DMS153 treated with DMSO at 0.1 percent for 48 hours (cell line): ENCODE results near the gene TAAR5.
"Not testable (repeated sequence)": the region's sequence is repeated elsewhere in the genome, so short reads cannot be mapped to it uniquely, and the experiment has no call there.

Source experiments
- DNase-seq: peaks from one replicate; lab custom pipeline; 2025; ENCODE audit not compliant: unreplicated experiment; lab: John Stamatoyannopoulos, UW

Gene TAAR5

GRCh38 chr6:132589454-132589853, at the start of gene TAAR5:
TSS of gene TAAR5 (minus strand) at chr6:132589741. CDS start at chr6:132589686, 55 bp downstream.
- no peak for DNase-seq

- not testable (repeated sequence) for DNase-seq
Measured at GRCh38 chr6:132637135-132637534, 47.6 kb upstream of the TAAR5 start.

GRCh38 chr6:132635906-132636305, 46.4 kb upstream of the TAAR5 start:
- DNase-seq, result not testable (repeated sequence)

GRCh38 chr6:132635288-132635687, 45.7 kb upstream of the TAAR5 start:
- DNase-seq, result not testable (repeated sequence)

- DNase-seq, result no peak
Measured at GRCh38 chr6:132634796-132635195, 45.3 kb upstream of the TAAR5 start.

- no peak for DNase-seq
Measured at GRCh38 chr6:132633362-132633761, 43.8 kb upstream of the TAAR5 start.

GRCh38 chr6:132624175-132624574, 34.6 kb upstream of the TAAR5 start, which contains the start of gene TAAR2:
TSS of gene TAAR2 (minus strand) at chr6:132624275. CDS start at chr6:132624275, 0 bp downstream.
- DNase-seq, result no peak

GRCh38 chr6:132623106-132623845, 33.7 kb upstream of the TAAR5 start:
- no peak for DNase-seq

GRCh38 chr6:132616677-132617076, 27.1 kb upstream of the TAAR5 start:
- DNase-seq, result no peak

- no peak for DNase-seq
Measured at GRCh38 chr6:132614554-132614953, 25.0 kb upstream of the TAAR5 start.

GRCh38 chr6:132612449-132613108, 23.0 kb upstream of the TAAR5 start:
- DNase-seq, result no peak

- DNase-seq, result no peak
Measured at GRCh38 chr6:132611616-132612015, 22.1 kb upstream of the TAAR5 start.

- DNase-seq, result no peak
Measured at GRCh38 chr6:132607544-132608233, 18.1 kb upstream of the TAAR5 start.

- no peak for DNase-seq
Measured at GRCh38 chr6:132604635-132605152, 15.2 kb upstream of the TAAR5 start.

- not testable (repeated sequence) for DNase-seq
Measured at GRCh38 chr6:132600900-132601299, 11.4 kb upstream of the TAAR5 start.

GRCh38 chr6:132598473-132598872, 8.9 kb upstream of the TAAR5 start:
- peak; percentile 9 for DNase-seq

GRCh38 chr6:132596201-132596600, 6.7 kb upstream of the TAAR5 start:
- DNase-seq, result no peak

GRCh38 chr6:132592855-132593254, 3.3 kb upstream of the TAAR5 start:
- DNase-seq, result no peak

GRCh38 chr6:132590362-132590761, 821 bp upstream of the TAAR5 start:
- DNase-seq, result no peak

GRCh38 chr6:132587424-132587823, 2.1 kb downstream of the TAAR5 start:
- no peak for DNase-seq

GRCh38 chr6:132584698-132585097, 4.8 kb downstream of the TAAR5 start:
- no peak for DNase-seq

- no peak for DNase-seq
Measured at GRCh38 chr6:132571774-132572173, 17.8 kb downstream of the TAAR5 start.
